ENCODE results near the gene KIF21A.

Gene KIF21A

DNA sequence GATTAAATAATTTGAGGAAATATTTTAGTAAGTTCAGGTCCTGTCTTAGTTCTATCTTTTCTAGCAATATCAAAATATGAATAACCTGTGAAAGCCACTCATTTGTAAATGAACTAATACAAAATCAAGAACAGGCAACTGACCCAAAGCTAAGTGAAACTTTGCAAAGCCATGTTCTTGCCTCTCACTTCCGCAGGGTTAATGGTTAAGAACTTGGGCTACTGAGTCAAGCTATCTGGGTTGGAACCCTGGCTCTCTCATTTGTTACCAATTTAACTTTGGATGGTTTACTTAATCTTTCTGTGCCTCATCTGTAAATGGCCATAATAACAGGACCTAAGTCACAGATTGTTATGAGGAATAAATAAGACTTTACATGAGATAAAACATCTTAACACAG, 2.8 kb downstream of the KIF21A start:
- no peak for DNase-seq (ENCODE audit: low read depth in 2 of 2)

- DNase-seq (ENCODE audit: low read depth in 2 of 2), result no peak
These were observed 7.4 kb downstream of the KIF21A start for GRCh38 chr12:39435531-39435930.

- no peak for DNase-seq (ENCODE audit: low read depth in 2 of 2)
These were observed 11.1 kb downstream of the KIF21A start for GRCh38 chr12:39431797-39432196.

GRCh38 chr12:39431002-39431796, 11.7 kb downstream of the KIF21A start:
- DNase-seq (ENCODE audit: low read depth in 2 of 2), result no peak

DNA sequence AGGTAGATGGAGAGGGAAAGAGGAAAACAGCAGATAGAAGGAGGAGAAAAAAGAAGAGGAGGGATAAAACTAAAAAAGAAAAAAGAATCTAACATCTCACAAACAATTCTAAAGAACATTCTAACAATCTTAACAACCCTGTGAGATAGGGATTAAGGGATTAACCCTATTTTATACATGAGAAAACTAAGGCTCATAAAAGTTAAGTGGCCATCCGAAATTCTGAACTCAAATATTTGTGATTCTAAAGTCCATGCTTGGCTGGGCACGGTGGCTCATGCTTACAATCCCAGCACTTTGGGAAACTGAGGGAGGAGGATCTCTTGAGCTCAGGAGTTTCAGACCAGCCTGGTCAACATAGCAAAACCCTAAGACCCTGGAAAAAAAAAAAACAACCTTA, 13.1 kb downstream of the KIF21A start:
- DNase-seq (ENCODE audit: low read depth in 2 of 2), result no peak

DNA sequence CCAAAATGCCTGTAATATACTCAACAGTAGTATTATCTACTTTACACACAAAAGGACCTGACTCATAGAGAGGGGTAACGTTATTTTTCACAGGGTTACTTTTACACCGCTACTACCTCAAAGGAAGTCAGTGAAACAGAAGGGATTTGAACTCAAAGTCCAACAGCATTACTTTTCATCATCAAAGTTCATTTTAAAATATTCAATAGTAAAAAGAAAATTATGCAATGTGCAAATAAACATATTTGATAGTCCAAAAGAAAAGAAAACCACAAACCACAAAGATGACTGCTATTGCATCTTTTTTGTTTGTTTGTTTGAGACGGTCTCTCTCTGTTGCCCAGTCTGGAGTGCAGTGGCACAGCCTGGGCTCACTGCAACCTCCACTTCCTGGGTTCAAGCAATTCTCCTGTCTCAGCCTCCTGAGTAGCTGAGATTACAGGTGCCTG, 15.5 kb downstream of the KIF21A start:
- no peak for DNase-seq (ENCODE audit: low read depth in 2 of 2)

- DNase-seq (ENCODE audit: low read depth in 2 of 2), result no peak
These were observed 16.2 kb downstream of the KIF21A start for GRCh38 chr12:39426636-39427240.

DNA sequence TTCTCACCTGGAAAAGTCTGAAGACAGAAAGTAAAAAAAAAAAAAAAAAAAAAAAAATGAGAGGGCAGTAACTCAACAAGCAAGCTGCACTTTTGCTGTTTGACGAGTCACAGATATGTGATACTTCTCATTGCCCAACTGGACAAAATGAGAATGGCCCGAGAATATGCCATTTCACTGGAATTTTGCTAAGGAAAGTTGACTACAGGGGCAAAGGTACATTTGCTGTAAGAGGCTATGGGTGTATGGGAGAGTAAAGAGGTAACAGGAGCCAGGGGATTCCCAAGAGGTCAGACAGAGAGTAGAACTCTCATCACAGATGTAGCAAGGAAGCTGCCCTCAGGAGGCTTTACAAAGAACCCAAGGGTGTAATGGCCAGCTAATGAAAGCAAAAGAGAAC, 22.9 kb downstream of the KIF21A start:
- DNase-seq (ENCODE audit: low read depth in 2 of 2), result no peak

GRCh38 chr12:39419471-39419870, 23.4 kb downstream of the KIF21A start:
- DNase-seq (ENCODE audit: low read depth in 2 of 2), result no peak

DNA sequence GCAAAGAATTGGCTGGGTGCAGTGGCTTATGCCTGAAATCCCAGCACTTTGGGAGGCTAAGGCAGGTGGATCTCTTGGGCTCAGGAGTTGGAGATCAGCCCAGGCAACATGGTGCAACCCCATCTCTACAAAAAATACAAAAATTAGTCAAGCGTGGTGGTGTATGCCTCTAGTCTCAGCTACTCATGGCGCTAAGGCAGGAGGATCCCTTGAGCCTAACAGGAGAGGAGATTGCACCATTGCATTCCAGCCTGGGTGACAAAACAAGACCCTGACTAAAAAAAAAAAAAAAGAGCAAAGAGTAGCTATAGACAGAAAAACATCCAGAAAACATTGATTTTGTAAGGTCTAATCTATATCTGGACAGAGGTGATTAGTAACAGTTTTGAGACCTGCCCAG, 25.0 kb downstream of the KIF21A start:
- no peak for DNase-seq (ENCODE audit: low read depth in 2 of 2)

DNA sequence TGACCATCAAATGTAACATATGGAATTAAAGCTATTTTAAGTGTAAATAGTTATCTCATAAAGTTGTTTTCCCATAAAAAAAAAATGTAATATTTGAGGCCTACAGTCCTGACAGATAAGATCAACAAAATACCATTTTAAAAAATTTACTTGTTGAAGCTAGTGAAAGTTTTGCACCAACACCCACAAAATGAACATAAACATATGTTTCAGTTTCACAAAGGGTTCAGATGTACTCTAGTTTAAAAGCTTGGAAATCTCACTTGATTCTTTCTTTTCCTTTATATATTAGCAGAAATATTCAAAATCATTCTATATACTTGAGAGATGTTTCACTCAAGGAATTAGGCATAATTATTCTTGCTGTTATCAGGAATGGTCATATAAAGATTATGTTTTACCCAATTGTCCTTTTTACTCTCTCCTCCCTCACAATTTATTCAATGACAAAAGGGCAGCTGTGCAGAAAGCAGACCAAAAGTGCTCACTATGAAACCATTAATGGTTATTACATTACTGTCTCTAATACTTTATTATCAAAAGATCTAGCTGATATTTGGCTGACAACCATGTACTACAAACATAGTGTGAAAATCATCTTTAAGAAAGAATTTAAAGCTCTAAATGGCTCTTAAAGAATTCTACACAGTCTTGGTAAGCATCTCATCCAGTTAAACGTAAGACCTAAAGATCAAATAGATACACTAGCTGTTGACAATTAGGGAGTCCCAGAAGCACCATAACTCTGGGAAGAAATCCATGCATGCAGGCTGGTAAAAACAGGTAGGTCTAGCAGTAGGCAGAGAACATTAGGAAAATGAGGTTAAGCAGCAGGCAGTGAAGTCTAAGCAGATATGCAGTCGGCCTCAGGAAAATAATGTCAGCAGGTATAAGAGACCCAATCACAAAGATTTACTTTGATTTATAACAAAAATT, 28.8 kb downstream of the KIF21A start:
- DNase-seq (ENCODE audit: low read depth in 2 of 2), result no peak

GRCh38 chr12:39412210-39412609, 30.7 kb downstream of the KIF21A start:
- DNase-seq (ENCODE audit: low read depth in 2 of 2), result no peak

- DNase-seq (ENCODE audit: low read depth in 2 of 2), result no peak
These were observed 36.7 kb downstream of the KIF21A start for GRCh38 chr12:39406262-39406661.

DNA sequence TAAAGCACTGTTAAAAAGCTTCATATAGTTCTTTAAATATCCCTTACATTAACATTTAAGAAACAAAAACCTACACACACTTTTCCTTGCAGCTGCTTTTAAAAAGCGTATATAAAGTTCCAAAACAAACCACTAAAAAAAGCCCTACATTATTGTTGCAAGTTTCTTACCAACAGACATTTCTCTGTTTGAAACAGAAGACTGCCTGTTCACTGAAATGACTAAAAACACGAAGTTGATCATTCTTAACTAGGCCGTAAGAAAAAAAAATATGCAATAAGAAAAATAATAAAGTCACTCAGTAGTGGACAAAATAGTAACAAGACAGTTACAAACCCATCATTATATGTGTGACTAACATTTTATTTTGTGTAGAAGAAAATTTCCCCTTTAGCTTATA, 37.3 kb downstream of the KIF21A start:
- no peak for DNase-seq (ENCODE audit: low read depth in 2 of 2)

GRCh38 chr12:39404000-39404399, 38.9 kb downstream of the KIF21A start:
- no peak for DNase-seq (ENCODE audit: low read depth in 2 of 2)

- no peak for DNase-seq (ENCODE audit: low read depth in 2 of 2)
These were observed 39.5 kb downstream of the KIF21A start for GRCh38 chr12:39403376-39403775.

DNA sequence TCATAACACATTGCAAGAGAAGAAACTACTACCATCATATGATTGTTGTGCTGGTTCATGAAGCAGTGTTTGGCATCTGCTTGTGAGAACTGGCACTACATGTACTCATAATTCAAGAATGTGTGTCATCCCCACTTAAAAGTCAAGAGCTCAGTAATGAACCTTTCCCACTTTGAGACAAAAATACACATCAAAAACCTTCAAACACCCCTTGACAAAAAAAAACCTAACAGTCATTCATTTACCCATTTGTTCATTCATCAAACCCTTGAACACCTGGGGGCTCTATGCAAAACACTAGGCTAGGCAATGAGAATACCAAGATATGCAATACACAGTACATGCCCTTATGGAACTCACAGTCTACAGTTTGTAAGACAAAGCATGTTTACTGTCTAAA, 40.0 kb downstream of the KIF21A start:
- DNase-seq (ENCODE audit: low read depth in 2 of 2), result no peak

DNA sequence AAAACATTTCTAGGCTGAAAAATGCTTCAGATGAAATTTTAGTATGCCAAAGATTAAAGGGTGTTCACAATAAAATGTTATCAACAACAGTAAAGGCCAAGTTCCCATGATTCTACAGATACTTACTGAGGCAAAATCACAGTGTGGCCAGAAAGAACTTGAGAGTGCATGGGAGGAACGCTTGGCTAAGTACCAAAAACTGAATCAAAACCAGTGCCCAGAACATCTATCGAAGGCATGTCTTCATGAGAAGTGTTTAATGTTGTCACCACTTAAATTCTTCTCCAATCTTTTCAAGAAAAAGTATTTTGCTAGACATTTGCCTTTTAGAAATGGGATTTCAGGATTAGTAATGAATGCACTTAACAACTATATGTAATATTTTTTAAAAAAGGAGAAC, 41.5 kb downstream of the KIF21A start:
- DNase-seq (ENCODE audit: low read depth in 2 of 2), result no peak

GRCh38 chr12:39395866-39396265, 47.1 kb downstream of the KIF21A start:
- no peak for DNase-seq (ENCODE audit: low read depth in 2 of 2)

GRCh38 chr12:39393890-39394289, 49.0 kb downstream of the KIF21A start:
- DNase-seq (ENCODE audit: low read depth in 2 of 2), result no peak

DNA sequence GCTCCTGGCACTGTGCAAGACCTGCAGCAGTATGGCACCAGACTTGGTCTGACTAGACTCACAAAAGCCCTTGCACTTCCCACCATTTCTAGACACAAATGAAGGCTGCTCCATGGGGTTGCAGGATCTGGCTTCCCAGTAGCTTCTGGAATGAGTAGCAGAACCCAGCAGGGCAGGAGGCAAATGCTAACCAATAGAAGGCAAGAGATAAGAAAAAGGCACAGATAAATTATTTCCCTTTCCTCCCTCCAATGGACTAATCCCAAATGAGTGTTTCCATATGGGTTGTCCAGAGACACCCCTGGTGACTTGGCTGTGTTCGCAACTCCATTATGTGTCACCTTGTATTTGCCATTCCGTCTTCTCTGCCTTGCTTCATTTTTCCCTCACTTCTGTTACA, 49.7 kb downstream of the KIF21A start:
- no peak for DNase-seq (ENCODE audit: low read depth in 2 of 2)

- DNase-seq (ENCODE audit: low read depth in 2 of 2), result no peak
These were observed 50.6 kb downstream of the KIF21A start for GRCh38 chr12:39392154-39392925.
